Measurements from ENCODE around the gene PEAK1. TPM values are rescaled to one million over a fixed set of nuclear protein-coding genes. Genes with fewer than 3 reads are reported as not detected.
"Not testable (repeated sequence)": the region's sequence is repeated elsewhere in the genome, so short reads cannot be mapped to it uniquely, and the experiment has no call there.

PEAK1 gene
- total RNA-seq, 2 experiments from 2014 or later = 34.0 to 38.1 TPM

- H3K27me3 Mint-ChIP-seq; POLR2A ChIA-PET; H3K4me3 Mint-ChIP-seq; ATAC-seq (ENCODE audit: low read depth); H3K9me3 Mint-ChIP-seq; DNase-seq: not testable (repeated sequence)
- Mint-ChIP-seq H3K4me1 (peaks cover 38% of the 10 kb centered on the region), H3K27ac (peak overlapping the region; percentile 18), H3K36me3 (peaks cover 13% of the 10 kb centered on the region)
These were observed 13.6 kb downstream of the PEAK1 start for GRCh38 chr15:77406173-77406759.

DNA sequence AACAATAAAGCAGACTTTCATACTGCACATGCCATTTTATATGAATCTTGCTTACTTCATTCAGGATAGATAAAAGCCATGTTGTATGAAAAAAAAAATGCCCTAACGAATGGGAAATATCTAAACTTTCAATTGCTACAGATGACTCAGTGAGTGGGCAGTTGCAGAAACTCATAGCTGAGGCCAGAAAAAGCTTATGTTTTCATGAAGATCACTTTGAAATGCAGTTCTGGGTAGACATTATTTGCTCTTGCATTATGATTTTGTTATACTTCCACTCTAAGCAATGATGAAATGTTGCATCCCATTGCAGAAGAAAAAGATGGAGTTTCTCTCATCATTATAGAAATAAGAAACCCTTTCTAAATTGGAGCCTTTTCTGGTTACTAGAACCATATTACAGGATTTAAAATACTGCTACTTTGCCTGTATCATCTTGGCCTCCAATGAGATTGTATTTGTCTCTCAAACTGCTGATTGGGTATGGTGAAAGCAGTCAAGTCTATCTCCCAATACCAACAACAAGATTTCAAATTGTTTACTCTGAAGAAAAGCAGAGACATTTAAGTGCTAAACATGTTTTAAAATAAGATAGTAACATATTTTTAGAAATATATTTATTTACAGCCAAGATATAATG is 17.0 kb downstream of the PEAK1 start:
- H3K4me3 Mint-ChIP-seq = no peak overlapping the region
- peaks cover 20% of the 10 kb centered on the region for H3K9me3 Mint-ChIP-seq
- no peaks in the 10 kb centered on the region for H3K27me3 Mint-ChIP-seq
- H3K4me1 Mint-ChIP-seq = peaks cover 26% of the 10 kb centered on the region
- POLR2A ChIA-PET = no interaction called here
- H3K36me3 Mint-ChIP-seq = peaks cover 32% of the 10 kb centered on the region
- H3K27ac Mint-ChIP-seq = no peak overlapping the region
- ATAC-seq (ENCODE audit: low read depth) (no peak), DNase-seq (no peak)

- H3K27me3 Mint-ChIP-seq = no peaks in the 10 kb centered on the region
- ATAC-seq (ENCODE audit: low read depth) = no peak
- POLR2A ChIA-PET = no interaction called here
- H3K36me3 Mint-ChIP-seq = peaks cover 31% of the 10 kb centered on the region
- peaks cover 32% of the 10 kb centered on the region for H3K9me3 Mint-ChIP-seq
- DNase-seq = no peak
- no peak overlapping the region for H3K4me3 Mint-ChIP-seq
- no peak overlapping the region for H3K27ac Mint-ChIP-seq
- peaks cover 7% of the 10 kb centered on the region for H3K4me1 Mint-ChIP-seq
These were observed 19.6 kb downstream of the PEAK1 start for GRCh38 chr15:77400258-77400657.

GRCh38 chr15:77398927-77399326 is 21.0 kb downstream of the PEAK1 start:
- Mint-ChIP-seq H3K9me3 (peaks cover 35% of the 10 kb centered on the region), H3K4me3 (no peak overlapping the region), H3K27me3 (no peaks in the 10 kb centered on the region), H3K36me3 (peaks cover 37% of the 10 kb centered on the region), H3K27ac (no peak overlapping the region), H3K4me1 (peaks cover 7% of the 10 kb centered on the region)
- POLR2A ChIA-PET = no interaction called here
- DNase-seq (no peak), ATAC-seq (ENCODE audit: low read depth) (no peak)

DNA sequence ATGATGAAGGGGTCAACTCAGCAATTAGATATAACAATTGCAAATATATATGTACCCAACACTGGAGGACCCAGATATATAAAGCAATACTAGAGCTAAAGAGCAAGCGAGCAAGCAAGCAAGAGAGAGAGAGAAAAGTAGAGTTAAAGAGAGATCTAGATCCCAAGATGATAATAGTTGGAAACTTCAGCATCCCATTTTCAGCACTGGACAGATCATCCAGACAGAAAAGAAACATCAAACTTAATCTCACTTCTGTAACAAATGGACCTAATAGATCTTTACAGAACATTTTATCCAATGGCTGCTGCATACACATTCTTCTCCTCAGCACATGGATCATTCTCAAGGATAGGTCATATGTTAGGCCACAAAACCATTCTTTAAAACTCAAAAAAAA is 23.2 kb downstream of the PEAK1 start:
- peaks cover 35% of the 10 kb centered on the region for H3K36me3 Mint-ChIP-seq
- no peaks in the 10 kb centered on the region for H3K27me3 Mint-ChIP-seq
- no peak overlapping the region for H3K27ac Mint-ChIP-seq
- H3K4me3 Mint-ChIP-seq = no peak overlapping the region
- H3K4me1 Mint-ChIP-seq = no peaks in the 10 kb centered on the region
- POLR2A ChIA-PET = no interaction called here
- H3K9me3 Mint-ChIP-seq = peaks cover 35% of the 10 kb centered on the region
- ATAC-seq (ENCODE audit: low read depth) (no peak), DNase-seq (no peak)

DNA sequence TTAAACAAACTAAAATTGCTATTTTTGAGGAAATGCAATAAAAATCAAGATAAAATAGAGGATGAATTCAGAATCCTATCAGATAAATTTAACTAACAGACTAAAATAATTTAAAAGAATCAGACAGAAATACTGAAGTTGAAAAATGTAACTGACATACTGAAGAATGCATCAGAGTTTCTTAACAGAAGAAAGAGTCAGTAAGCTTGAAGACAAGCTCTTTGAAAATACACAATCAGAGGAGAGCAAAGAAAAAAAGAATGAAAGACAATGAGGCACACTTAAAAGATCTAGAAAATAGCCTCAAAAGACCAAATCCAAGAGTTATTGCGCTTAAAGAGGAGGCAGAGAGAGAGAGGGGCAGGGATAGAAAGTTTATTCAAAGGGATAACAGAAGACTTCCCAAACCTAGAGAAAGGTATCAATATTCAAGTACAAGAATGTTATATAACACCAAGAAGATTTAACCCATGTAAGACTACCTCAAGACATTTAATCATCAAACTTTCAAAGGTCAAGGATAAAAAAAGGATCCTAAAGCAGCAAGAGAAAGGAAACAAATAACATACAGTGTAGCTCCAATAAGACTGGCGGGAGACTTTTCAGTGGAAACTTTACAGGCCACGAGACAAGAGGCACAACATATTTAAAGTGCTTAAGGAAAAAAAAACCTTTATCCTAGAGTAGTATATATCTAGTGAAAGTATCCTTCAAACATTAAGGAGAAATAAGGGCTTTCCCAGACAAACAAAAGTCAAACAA is 24.7 kb downstream of the PEAK1 start:
- ATAC-seq (ENCODE audit: low read depth) (no peak), DNase-seq (no peak)
- Mint-ChIP-seq H3K27ac (no peak overlapping the region), H3K27me3 (no peaks in the 10 kb centered on the region), H3K9me3 (peaks cover 33% of the 10 kb centered on the region), H3K4me1 (no peaks in the 10 kb centered on the region), H3K36me3 (peaks cover 33% of the 10 kb centered on the region), H3K4me3 (no peak overlapping the region)
- POLR2A ChIA-PET = no interaction called here

DNA sequence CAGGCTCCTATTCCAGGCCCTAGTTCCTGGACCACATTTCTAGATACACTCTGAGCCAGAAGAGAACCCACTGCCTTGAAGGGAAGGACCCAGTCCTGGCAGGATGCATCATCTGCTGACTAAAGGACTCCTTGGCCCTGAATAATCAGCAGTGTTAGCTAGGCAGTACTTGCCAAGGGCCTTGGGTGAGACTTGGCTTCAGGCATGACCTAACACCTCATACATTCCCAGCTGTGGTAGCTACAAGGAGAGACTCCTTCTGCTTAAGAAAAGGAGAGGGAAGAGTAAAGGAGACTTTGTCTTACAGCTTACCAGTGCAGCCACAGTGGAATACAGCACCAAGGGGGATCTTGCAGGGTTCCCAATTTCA is 26.4 kb downstream of the PEAK1 start:
- no peak for ATAC-seq (ENCODE audit: low read depth)
- POLR2A ChIA-PET = no interaction called here
- Mint-ChIP-seq H3K4me3 (no peak overlapping the region), H3K9me3 (peaks cover 20% of the 10 kb centered on the region), H3K4me1 (no peaks in the 10 kb centered on the region), H3K36me3 (peaks cover 20% of the 10 kb centered on the region), H3K27me3 (no peaks in the 10 kb centered on the region), H3K27ac (no peak overlapping the region)
- no peak for DNase-seq

DNA sequence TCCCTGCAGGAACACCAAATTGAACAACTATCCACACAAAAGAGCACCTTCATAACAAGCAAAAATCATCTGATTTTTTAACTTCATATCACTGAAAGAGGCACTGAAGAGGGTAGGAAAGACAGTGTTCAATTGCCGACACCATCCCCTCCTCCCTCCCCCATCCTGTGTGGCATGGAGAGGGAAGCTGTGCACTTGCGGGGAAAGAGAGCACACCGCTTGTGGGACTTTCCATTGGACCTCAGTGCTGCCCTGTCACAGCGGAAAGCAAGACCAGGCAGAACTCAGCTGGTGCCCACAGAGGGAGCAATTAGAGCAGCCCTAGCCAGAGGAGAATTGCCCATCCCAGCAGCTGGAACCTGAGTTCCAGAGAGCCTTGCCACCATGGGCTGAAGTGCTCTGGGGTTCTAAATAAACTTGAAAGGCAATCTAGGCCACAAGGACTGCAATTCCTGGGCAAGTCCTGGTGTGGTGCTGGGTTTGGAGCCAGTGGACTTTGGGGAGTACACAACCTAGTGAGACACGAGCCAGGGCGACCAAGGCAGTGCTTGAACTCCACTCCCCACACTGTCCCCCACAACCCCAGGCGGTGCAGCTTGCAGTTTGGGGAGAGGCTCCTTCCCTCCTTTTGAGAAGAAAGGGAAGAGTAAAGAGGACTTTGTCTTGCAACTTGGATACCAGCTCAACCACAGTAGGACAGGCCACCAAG is 27.0 kb downstream of the PEAK1 start:
- POLR2A ChIA-PET = interaction anchor here (0.6 kb wide), 1 partner anchor 154 kb away, joined by 3 read pairs; no protein-coding TSS in a partner anchor
- no peaks in the 10 kb centered on the region for H3K4me1 Mint-ChIP-seq
- H3K9me3 Mint-ChIP-seq = peaks cover 15% of the 10 kb centered on the region
- H3K27ac Mint-ChIP-seq = no peak overlapping the region
- peaks cover 18% of the 10 kb centered on the region for H3K36me3 Mint-ChIP-seq
- DNase-seq = no peak
- no peaks in the 10 kb centered on the region for H3K27me3 Mint-ChIP-seq
- H3K4me3 Mint-ChIP-seq = no peak overlapping the region
- ATAC-seq (ENCODE audit: low read depth) = no peak

DNA sequence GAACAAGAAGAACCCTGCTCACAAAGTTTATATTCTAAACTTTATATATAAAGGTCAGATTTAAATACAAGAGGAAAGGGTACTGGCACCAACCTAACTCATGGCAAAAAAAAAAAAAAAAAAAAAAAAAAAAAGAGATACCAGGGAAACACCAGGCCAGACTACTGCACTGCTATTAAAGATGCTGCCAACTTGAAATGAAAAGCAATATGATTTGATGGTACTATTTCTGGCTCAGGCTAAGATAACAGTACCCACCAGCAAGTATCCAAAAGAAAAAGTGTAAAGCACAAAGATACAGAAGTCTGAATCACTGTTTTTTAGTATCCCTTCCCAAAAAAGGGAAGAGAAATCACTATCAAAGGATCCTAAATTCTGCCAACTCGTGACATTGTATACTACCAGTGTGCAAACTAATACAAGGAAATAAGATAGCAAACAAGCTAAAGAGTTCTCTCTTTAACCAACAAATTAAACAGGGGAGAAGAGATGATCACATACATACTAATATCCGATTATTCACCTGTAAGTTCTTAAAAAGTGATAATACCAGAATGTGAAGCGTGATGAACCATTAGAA is 28.4 kb downstream of the PEAK1 start:
- H3K9me3 Mint-ChIP-seq = peaks cover 8% of the 10 kb centered on the region
- H3K4me1 Mint-ChIP-seq = peaks cover 3% of the 10 kb centered on the region
- no peak overlapping the region for H3K27ac Mint-ChIP-seq
- POLR2A ChIA-PET = no interaction called here
- H3K27me3 Mint-ChIP-seq = no peaks in the 10 kb centered on the region
- H3K36me3 Mint-ChIP-seq = peaks cover 12% of the 10 kb centered on the region
- ATAC-seq (ENCODE audit: low read depth) = no peak
- DNase-seq = no peak
- no peak overlapping the region for H3K4me3 Mint-ChIP-seq

- POLR2A ChIA-PET = no interaction called here
- Mint-ChIP-seq H3K9me3 (no peaks in the 10 kb centered on the region), H3K4me3 (no peak overlapping the region), H3K27ac (no peak overlapping the region), H3K36me3 (peaks cover 4% of the 10 kb centered on the region), H3K4me1 (peaks cover 13% of the 10 kb centered on the region), H3K27me3 (no peaks in the 10 kb centered on the region)
- ATAC-seq (ENCODE audit: low read depth) (no peak), DNase-seq (no peak)
These were observed 32.4 kb downstream of the PEAK1 start for GRCh38 chr15:77387365-77388105.

GRCh38 chr15:77386626-77387025 is 33.3 kb downstream of the PEAK1 start:
- Mint-ChIP-seq H3K4me1 (peaks cover 13% of the 10 kb centered on the region), H3K4me3 (no peak overlapping the region), H3K27me3 (no peaks in the 10 kb centered on the region), H3K27ac (no peak overlapping the region), H3K9me3 (no peaks in the 10 kb centered on the region), H3K36me3 (peaks cover 4% of the 10 kb centered on the region)
- POLR2A ChIA-PET = no interaction called here
- no peak for ATAC-seq (ENCODE audit: low read depth)
- no peak for DNase-seq

DNA sequence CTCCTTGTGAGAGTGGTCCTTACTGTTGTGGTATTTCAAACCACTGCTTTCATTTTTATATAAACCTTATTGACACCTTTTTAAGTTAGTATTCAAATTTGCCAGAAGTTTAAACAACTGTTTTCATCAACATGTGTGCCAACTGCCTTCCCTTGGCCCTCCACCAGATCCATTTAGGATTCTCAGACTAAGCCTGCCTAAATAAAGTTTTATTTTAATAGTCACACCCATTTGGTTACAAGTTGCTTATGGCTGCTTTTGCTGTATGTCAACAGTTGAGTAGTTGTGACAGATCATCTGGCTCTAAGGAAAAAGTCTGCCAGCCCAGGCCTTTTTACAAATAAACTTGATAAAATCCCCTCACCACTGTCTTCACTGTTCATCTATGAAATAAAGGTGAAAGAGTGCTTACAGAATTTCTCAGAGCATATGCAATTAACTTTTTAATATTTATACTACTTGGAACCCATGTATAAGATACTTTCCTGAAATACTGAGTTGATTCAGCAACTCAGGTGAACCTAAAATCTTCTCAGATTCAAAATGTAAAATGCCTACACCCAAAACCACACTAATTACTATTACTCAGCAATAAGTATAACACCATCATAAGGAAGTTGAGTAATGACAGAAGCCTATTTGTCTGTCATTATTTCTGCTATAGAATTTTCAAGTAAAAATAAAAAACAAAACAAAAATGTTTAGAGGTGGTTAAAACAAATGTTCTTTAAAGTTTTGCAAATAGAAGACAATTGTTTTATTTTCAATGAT is 35.1 kb downstream of the PEAK1 start:
- Mint-ChIP-seq H3K9me3 (no peaks in the 10 kb centered on the region), H3K4me1 (peaks cover 13% of the 10 kb centered on the region), H3K27ac (no peak overlapping the region), H3K36me3 (peaks cover 6% of the 10 kb centered on the region), H3K27me3 (no peaks in the 10 kb centered on the region), H3K4me3 (no peak overlapping the region)
- no peak for ATAC-seq (ENCODE audit: low read depth)
- POLR2A ChIA-PET = no interaction called here
- no peak for DNase-seq

Data from activated naive CD8-positive, alpha-beta T cell treated with anti-CD3 and anti-CD28 coated beads, Interleukin-2, amount 10 ng/mL, durations not matched to agents 7 days and 5 days (primary cell).